ENCODE results near the gene RGS6.

Gene RGS6

DNA sequence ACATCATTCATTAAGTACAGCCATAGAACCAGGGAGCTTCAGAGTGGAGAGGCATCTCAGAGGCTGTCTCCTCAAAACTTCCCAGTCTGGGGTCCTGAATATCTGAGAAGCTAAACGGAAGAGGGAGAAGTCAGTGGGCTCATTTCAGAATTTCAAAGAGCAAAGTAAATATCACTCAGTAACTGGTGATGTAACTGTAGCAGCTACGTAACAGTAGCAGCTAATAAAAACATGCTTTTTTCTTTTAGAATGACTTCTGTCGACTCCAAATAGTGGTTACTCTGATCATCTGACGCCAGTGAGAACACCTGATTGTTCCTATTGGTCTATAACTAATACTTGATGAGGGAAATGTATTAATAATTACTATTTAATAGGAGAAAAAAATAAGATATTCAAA, 578.3 kb downstream of the RGS6 start:
- Histone ChIP-seq H4K20me1 (ENCODE audit: control insufficient read depth, insufficient read depth, low read depth, low read length) (no peaks in the 10 kb centered on the region), H3K79me2 (ENCODE audit: control insufficient read depth, low read length) (no peaks in the 10 kb centered on the region), H3K27me3 (ENCODE audit: control insufficient read depth, low read length) (peaks cover 5% of the 10 kb centered on the region; the same call in 1 of the 2 replicates), H3K36me3 (ENCODE audit: control insufficient read depth, low read length) (no peaks in the 10 kb centered on the region), H3K4me2 (ENCODE audit: low read length) (no peak overlapping the region), H3K4me3 (ENCODE audit: low read length) (no peak overlapping the region), H3K4me1 (ENCODE audit: control insufficient read depth, low read length) (no peaks in the 10 kb centered on the region), H3F3A (ENCODE audit: control insufficient read depth, insufficient read depth) (no peaks in the 10 kb centered on the region), H3K9me2 (replicated peaks; ENCODE audit: control insufficient read depth, low read length) (no peaks in the 10 kb centered on the region), H3K27ac (ENCODE audit: low read depth, low read length) (no peak overlapping the region), H3K9me3 (ENCODE audit: control insufficient read depth, insufficient read depth, low read length) (no peaks in the 10 kb centered on the region)
- no peak for TF ChIP-seq EZH2phosphoT487 (IDR thresholded peaks at IDR 0.05; ENCODE audit: borderline replicate concordance, low read length)
- TF ChIP-seq, protein P1, sequence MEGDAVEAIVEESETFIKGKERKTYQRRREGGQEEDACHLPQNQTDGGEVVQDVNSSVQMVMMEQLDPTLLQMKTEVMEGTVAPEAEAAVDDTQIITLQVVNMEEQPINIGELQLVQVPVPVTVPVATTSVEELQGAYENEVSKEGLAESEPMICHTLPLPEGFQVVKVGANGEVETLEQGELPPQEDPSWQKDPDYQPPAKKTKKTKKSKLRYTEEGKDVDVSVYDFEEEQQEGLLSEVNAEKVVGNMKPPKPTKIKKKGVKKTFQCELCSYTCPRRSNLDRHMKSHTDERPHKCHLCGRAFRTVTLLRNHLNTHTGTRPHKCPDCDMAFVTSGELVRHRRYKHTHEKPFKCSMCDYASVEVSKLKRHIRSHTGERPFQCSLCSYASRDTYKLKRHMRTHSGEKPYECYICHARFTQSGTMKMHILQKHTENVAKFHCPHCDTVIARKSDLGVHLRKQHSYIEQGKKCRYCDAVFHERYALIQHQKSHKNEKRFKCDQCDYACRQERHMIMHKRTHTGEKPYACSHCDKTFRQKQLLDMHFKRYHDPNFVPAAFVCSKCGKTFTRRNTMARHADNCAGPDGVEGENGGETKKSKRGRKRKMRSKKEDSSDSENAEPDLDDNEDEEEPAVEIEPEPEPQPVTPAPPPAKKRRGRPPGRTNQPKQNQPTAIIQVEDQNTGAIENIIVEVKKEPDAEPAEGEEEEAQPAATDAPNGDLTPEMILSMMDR (IDR thresholded peaks at IDR 0.05; ENCODE audit: low read depth, low read length, poor library complexity, severe bottlenecking), result no peak

DNA sequence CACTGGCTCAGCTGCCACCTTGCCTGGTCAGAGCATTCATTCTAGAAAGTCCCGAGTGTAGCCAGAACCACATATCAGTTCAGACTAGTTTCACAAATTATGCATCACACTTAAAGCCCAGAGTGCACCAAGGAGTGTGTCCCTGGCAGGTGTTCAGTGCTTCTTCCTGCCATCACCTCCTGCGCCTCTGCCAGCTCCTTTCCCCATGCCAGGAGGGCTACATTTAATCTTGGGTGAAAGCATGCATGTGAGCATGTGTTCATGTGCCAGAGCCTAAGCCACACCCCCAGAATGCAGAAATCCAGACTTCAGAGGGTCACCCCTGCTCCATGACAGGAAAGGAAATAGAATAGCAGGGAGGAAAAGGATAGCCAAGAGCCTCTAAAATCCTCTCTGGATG, 580.1 kb downstream of the RGS6 start:
- H3K9me3 ChIP-seq (ENCODE audit: control insufficient read depth, insufficient read depth, low read length), result no peaks in the 10 kb centered on the region
- H3K36me3 ChIP-seq (ENCODE audit: control insufficient read depth, low read length), result no peaks in the 10 kb centered on the region
- H4K20me1 ChIP-seq (ENCODE audit: control insufficient read depth, insufficient read depth, low read depth, low read length), result no peaks in the 10 kb centered on the region; the same call in 1 of the 2 replicates
- H3K9me2 ChIP-seq (replicated peaks; ENCODE audit: control insufficient read depth, low read length), result no peaks in the 10 kb centered on the region
- peaks cover 5% of the 10 kb centered on the region; the same call in 1 of the 2 replicates for H3K27me3 ChIP-seq (ENCODE audit: control insufficient read depth, low read length)
- no peaks in the 10 kb centered on the region for H3F3A ChIP-seq (ENCODE audit: control insufficient read depth, insufficient read depth)
- no peak overlapping the region for H3K27ac ChIP-seq (ENCODE audit: low read depth, low read length)
- no peaks in the 10 kb centered on the region for H3K79me2 ChIP-seq (ENCODE audit: control insufficient read depth, low read length)
- H3K4me2 ChIP-seq (ENCODE audit: low read length), result no peak overlapping the region
- peaks cover 3% of the 10 kb centered on the region for H3K4me1 ChIP-seq (ENCODE audit: control insufficient read depth, low read length)
- no peak overlapping the region for H3K4me3 ChIP-seq (ENCODE audit: low read length)
- TF ChIP-seq, protein P1 (IDR thresholded peaks at IDR 0.05; ENCODE audit: low read depth, low read length, poor library complexity, severe bottlenecking), result no peak
- TF ChIP-seq EZH2phosphoT487 (IDR thresholded peaks at IDR 0.05; ENCODE audit: borderline replicate concordance, low read length), result no peak

DNA sequence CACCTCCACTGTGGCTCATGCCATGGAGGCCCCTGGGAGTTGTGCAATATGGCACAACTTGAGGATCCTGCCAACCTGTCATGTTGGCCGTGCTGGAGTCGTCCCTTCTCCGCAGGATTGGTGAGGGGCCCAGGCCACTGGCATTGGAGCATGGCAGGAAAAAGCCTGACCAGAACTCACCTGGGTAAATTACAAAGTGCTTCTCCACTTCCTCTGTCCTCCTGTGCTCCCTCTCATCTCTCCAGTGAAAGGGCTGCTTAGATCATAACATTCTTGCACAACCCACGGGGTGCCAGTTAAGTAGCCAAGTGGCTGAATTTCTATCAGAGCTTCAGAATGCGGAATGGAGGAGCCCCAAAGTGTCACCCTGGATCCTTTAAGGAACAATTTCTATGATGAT, 580.7 kb downstream of the RGS6 start:
- Histone ChIP-seq H3K4me1 (ENCODE audit: control insufficient read depth, low read length) (peaks cover 10% of the 10 kb centered on the region), H3K4me3 (ENCODE audit: low read length) (no peak overlapping the region), H3F3A (ENCODE audit: control insufficient read depth, insufficient read depth) (no peaks in the 10 kb centered on the region), H3K4me2 (ENCODE audit: low read length) (no peak overlapping the region), H3K9me3 (ENCODE audit: control insufficient read depth, insufficient read depth, low read length) (no peaks in the 10 kb centered on the region), H4K20me1 (ENCODE audit: control insufficient read depth, insufficient read depth, low read depth, low read length) (no peaks in the 10 kb centered on the region; the same call in 1 of the 2 replicates), H3K79me2 (ENCODE audit: control insufficient read depth, low read length) (no peaks in the 10 kb centered on the region), H3K27me3 (ENCODE audit: control insufficient read depth, low read length) (peaks cover 5% of the 10 kb centered on the region; the same call in 1 of the 2 replicates), H3K27ac (ENCODE audit: low read depth, low read length) (no peak overlapping the region), H3K9me2 (replicated peaks; ENCODE audit: control insufficient read depth, low read length) (no peaks in the 10 kb centered on the region), H3K36me3 (ENCODE audit: control insufficient read depth, low read length) (no peaks in the 10 kb centered on the region)
- TF ChIP-seq, protein P1 (IDR thresholded peaks at IDR 0.05; ENCODE audit: low read depth, low read length, poor library complexity, severe bottlenecking), result no peak
- TF ChIP-seq EZH2phosphoT487 (IDR thresholded peaks at IDR 0.05; ENCODE audit: borderline replicate concordance, low read length), result no peak

All from DOHH2 (cell line).